ENCODE results near the gene FAM107B. TPM values are rescaled to one million over a fixed set of nuclear protein-coding genes. Genes with fewer than 3 reads are reported as not detected.

FAM107B gene
- total RNA-seq, 1 experiment from 2014 or later: 24.5 TPM

DNA sequence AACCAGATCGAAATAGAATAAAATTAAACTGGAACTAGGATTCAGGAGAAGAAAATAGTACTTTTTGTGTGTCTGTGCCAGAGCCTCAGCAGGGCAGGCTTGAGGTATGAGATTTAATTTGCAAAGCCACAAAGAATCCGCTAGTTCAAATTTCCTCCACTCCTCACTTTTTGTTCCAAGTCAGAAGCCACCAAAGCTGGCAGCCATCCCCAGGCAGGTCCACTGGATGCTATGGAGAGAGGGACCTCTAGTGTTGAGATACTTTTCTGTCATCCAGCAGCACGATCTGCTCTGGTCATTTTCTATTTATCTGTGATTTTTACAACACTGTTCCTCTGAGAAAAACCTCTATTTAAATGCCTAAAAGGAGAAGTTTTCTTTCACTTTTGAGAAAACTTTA is 296.1 kb downstream of the FAM107B start:
- no peak overlapping the region for H3K4me2 ChIP-seq (ENCODE audit: insufficient read depth, insufficient read length, low read length)
- H2BK120ac ChIP-seq (ENCODE audit: low read depth, low read length, poor library complexity, severe bottlenecking): no peak overlapping the region
- DNase-seq: peak; percentile 67
- H2BK5ac ChIP-seq (ENCODE audit: insufficient read length, low read length): no peak overlapping the region
- H3K4ac ChIP-seq (ENCODE audit: low read depth, low read length): no peak overlapping the region
- no peak overlapping the region for H4K91ac ChIP-seq (ENCODE audit: insufficient read length, low read depth, low read length)
- no peak overlapping the region for H2BK20ac ChIP-seq (ENCODE audit: low read depth, low read length, poor library complexity, severe bottlenecking)
- H3K79me2 ChIP-seq (ENCODE audit: insufficient read depth, low read length): no peaks in the 10 kb centered on the region
- no peaks in the 10 kb centered on the region for H3K9me3 ChIP-seq (ENCODE audit: control insufficient read depth, low read depth, low read length)
- H3K23ac ChIP-seq (ENCODE audit: insufficient read length, low read depth, low read length): no peak overlapping the region
- no peak overlapping the region for H3K9ac ChIP-seq (ENCODE audit: extremely low read depth, insufficient read length, low read length)
- H3K4me1 ChIP-seq (ENCODE audit: insufficient read depth, low read length): no peaks in the 10 kb centered on the region; the same call in 1 of the 2 replicates
- H3T11ph ChIP-seq (ENCODE audit: low read length): no peak overlapping the region
- no peak overlapping the region for H2AK5ac ChIP-seq (ENCODE audit: insufficient read length, low read length)
- no peaks in the 10 kb centered on the region for H3K23me2 ChIP-seq (ENCODE audit: insufficient read length, low read depth, low read length, poor library complexity, severe bottlenecking)
- no CpG with 5 or more reads among the region's 3 CpGs for WGBS (ENCODE audit: extremely low coverage, insufficient read length, low lambda C conversion rate)
- H3K79me1 ChIP-seq (ENCODE audit: insufficient read depth, low read depth, low read length, poor library complexity, severe bottlenecking): no peaks in the 10 kb centered on the region
- Mint-ChIP-seq H3K4me1 (peaks cover 13 to 20% of the 10 kb centered on the region in 2 experiments), H3K27me3 (ENCODE audit: low read depth) (no peaks in the 10 kb centered on the region; the same call in 1 of the 2 replicates), H3K36me3 (ENCODE audit: insufficient read depth in 1 of 3, low read depth in 3 of 3) (peaks cover 0 to 16% (median 7%) of the 10 kb centered on the region in 3 experiments; a peak in 5 of 7 replicates), H3K9me3 (peaks cover 10 to 15% of the 10 kb centered on the region in 2 experiments), H3K4me3 (no peak overlapping the region), H3K27ac (no peak overlapping the region)
- no peak overlapping the region for H2BK12ac ChIP-seq (ENCODE audit: insufficient read length, low read depth, low read length)
- H3K56ac ChIP-seq (ENCODE audit: insufficient read length, low read depth, low read length): no peak overlapping the region
- no peak overlapping the region for H4K5ac ChIP-seq (ENCODE audit: insufficient read length, low read depth, low read length)
- H3K18ac ChIP-seq (ENCODE audit: insufficient read length, low read depth, low read length): no peak overlapping the region
- no peak overlapping the region for H3K27ac ChIP-seq (ENCODE audit: insufficient read length, low read depth, low read length)
- H2BK15ac ChIP-seq (ENCODE audit: low read depth, low read length): no peak overlapping the region
- H3K27me3 ChIP-seq (ENCODE audit: insufficient read depth, low read length): no peaks in the 10 kb centered on the region
- peak overlapping the region; percentile 77 for H2AFZ ChIP-seq (ENCODE audit: low read length)
- TF ChIP-seq, protein P1, sequence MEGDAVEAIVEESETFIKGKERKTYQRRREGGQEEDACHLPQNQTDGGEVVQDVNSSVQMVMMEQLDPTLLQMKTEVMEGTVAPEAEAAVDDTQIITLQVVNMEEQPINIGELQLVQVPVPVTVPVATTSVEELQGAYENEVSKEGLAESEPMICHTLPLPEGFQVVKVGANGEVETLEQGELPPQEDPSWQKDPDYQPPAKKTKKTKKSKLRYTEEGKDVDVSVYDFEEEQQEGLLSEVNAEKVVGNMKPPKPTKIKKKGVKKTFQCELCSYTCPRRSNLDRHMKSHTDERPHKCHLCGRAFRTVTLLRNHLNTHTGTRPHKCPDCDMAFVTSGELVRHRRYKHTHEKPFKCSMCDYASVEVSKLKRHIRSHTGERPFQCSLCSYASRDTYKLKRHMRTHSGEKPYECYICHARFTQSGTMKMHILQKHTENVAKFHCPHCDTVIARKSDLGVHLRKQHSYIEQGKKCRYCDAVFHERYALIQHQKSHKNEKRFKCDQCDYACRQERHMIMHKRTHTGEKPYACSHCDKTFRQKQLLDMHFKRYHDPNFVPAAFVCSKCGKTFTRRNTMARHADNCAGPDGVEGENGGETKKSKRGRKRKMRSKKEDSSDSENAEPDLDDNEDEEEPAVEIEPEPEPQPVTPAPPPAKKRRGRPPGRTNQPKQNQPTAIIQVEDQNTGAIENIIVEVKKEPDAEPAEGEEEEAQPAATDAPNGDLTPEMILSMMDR (conservative IDR thresholded peaks at IDR 0.05): peak; percentile 90
- H4K8ac ChIP-seq (replicated peaks; ENCODE audit: insufficient read length, low read depth, low read length): no peak overlapping the region
- H3K14ac ChIP-seq (ENCODE audit: insufficient read depth, low read length): no peak overlapping the region
- no peaks in the 10 kb centered on the region for H4K20me1 ChIP-seq (ENCODE audit: control insufficient read depth, insufficient read depth, insufficient read length)

All from H9 (cell line).